ENCODE measurements around the gene FAM217A. TPM values are rescaled to one million over a fixed set of nuclear protein-coding genes. Genes with fewer than 3 reads are reported as not detected.

FAM217A gene
- polyA plus RNA-seq, 1 donor (not counting 4 experiments of a cell fraction or from before 2014, with no cell fraction given): not detected

- no peaks in the 10 kb centered on the region for H3K9me3 ChIP-seq (ENCODE audit: control insufficient read depth, low read depth, low read length)
- TF ChIP-seq EZH2 (IDR thresholded peaks at IDR 0.05; ENCODE audit: low read length): no peak
- TF ChIP-seq, protein P1, sequence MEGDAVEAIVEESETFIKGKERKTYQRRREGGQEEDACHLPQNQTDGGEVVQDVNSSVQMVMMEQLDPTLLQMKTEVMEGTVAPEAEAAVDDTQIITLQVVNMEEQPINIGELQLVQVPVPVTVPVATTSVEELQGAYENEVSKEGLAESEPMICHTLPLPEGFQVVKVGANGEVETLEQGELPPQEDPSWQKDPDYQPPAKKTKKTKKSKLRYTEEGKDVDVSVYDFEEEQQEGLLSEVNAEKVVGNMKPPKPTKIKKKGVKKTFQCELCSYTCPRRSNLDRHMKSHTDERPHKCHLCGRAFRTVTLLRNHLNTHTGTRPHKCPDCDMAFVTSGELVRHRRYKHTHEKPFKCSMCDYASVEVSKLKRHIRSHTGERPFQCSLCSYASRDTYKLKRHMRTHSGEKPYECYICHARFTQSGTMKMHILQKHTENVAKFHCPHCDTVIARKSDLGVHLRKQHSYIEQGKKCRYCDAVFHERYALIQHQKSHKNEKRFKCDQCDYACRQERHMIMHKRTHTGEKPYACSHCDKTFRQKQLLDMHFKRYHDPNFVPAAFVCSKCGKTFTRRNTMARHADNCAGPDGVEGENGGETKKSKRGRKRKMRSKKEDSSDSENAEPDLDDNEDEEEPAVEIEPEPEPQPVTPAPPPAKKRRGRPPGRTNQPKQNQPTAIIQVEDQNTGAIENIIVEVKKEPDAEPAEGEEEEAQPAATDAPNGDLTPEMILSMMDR (optimal IDR thresholded peaks at IDR 0.05 in 1 of 3, IDR thresholded peaks at IDR 0.05 in 1 of 3, conservative IDR thresholded peaks at IDR 0.05 in 1 of 3; ENCODE audit: extremely low read depth in 1 of 3, insufficient read depth in 2 of 3, low read length in 3 of 3): no peak
- FAIRE-seq: no peak
- dilution Hi-C loops (cut with MboI; ENCODE audit: extremely low pct_ligation_motif_present, low sequenced_read_pairs): no loop called here
- H3K27ac ChIP-seq (ENCODE audit: control insufficient read depth, insufficient read depth, low read length): no peak overlapping the region
- peaks cover 18% of the 10 kb centered on the region for H4K20me1 ChIP-seq (ENCODE audit: control insufficient read depth, extremely low read depth, insufficient read depth, low read length)
- no peak overlapping the region for H3K4me3 ChIP-seq (ENCODE audit: control insufficient read depth in 2 of 3, extremely low read depth in 1 of 3, insufficient read depth in 2 of 3, low read depth in 1 of 3, low read length in 3 of 3)
- no peak overlapping the region for H2AFZ ChIP-seq (ENCODE audit: control insufficient read depth, low read length)
- H3K9ac ChIP-seq (ENCODE audit: control insufficient read depth, extremely low read depth, insufficient read depth, low read length): no peak overlapping the region
- no peak overlapping the region for H3K4me2 ChIP-seq (ENCODE audit: control insufficient read depth, extremely low read depth, insufficient read depth, low read depth, low read length)
- no peak for DNase-seq (ENCODE audit: low read depth, low spot score)
- peaks cover 2% of the 10 kb centered on the region for H3K9me1 ChIP-seq (ENCODE audit: control insufficient read depth, extremely low read depth, insufficient read depth, low read length)
- peaks cover 95% of the 10 kb centered on the region for H3K79me2 ChIP-seq (ENCODE audit: control insufficient read depth, insufficient read depth, low read length)
- no peaks in the 10 kb centered on the region for H3K4me1 ChIP-seq (ENCODE audit: control insufficient read depth, extremely low read depth, insufficient read depth, low read length)
- H3K36me3 ChIP-seq (ENCODE audit: control insufficient read depth in 2 of 2, extremely low read depth in 1 of 2, insufficient read depth in 2 of 2, low read length in 2 of 2): peaks cover 7 to 22% of the 10 kb centered on the region in 2 experiments
- H3K27me3 ChIP-seq (ENCODE audit: control insufficient read depth, extremely low read depth, insufficient read depth, low read length): no peaks in the 10 kb centered on the region
Measured at GRCh38 chr6:4031442-4031841, 47.5 kb downstream of the FAM217A start.

DNA sequence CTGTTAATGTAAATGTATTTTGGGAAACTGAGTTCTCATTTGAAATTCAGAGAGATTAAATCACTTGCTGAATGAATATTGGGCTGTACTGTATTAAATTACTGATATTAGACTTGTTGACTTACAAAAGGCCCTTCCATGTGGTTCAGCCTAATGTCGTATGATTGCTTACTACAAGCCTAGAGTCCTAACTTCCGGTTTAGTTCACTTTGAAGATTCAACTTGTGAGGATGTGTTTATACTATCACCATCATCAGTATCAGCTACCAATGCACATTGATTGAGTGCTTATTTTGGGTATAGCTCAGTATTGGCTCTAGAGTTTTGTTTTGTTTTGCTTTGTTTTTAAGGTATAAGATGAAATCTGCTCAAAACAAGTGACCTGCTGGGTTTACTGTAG, 48.3 kb downstream of the FAM217A start:
- peaks cover 7 to 17% of the 10 kb centered on the region in 2 experiments for H3K36me3 ChIP-seq (ENCODE audit: control insufficient read depth in 2 of 2, extremely low read depth in 1 of 2, insufficient read depth in 2 of 2, low read length in 2 of 2)
- H3K4me1 ChIP-seq (ENCODE audit: control insufficient read depth, extremely low read depth, insufficient read depth, low read length): no peaks in the 10 kb centered on the region
- H4K20me1 ChIP-seq (ENCODE audit: control insufficient read depth, extremely low read depth, insufficient read depth, low read length): peaks cover 15% of the 10 kb centered on the region
- H3K27me3 ChIP-seq (ENCODE audit: control insufficient read depth, extremely low read depth, insufficient read depth, low read length): no peaks in the 10 kb centered on the region
- dilution Hi-C loops (cut with MboI; ENCODE audit: extremely low pct_ligation_motif_present, low sequenced_read_pairs): no loop called here
- no peak overlapping the region for H3K27ac ChIP-seq (ENCODE audit: control insufficient read depth, insufficient read depth, low read length)
- no peaks in the 10 kb centered on the region for H3K9me3 ChIP-seq (ENCODE audit: control insufficient read depth, low read depth, low read length)
- H3K9ac ChIP-seq (ENCODE audit: control insufficient read depth, extremely low read depth, insufficient read depth, low read length): no peak overlapping the region
- H3K4me3 ChIP-seq (ENCODE audit: control insufficient read depth in 2 of 3, extremely low read depth in 1 of 3, insufficient read depth in 2 of 3, low read depth in 1 of 3, low read length in 3 of 3): no peak overlapping the region
- H3K79me2 ChIP-seq (ENCODE audit: control insufficient read depth, insufficient read depth, low read length): peaks cover 94% of the 10 kb centered on the region
- FAIRE-seq (no peak), DNase-seq (ENCODE audit: low read depth, low spot score) (no peak)
- H2AFZ ChIP-seq (ENCODE audit: control insufficient read depth, low read length): no peak overlapping the region
- H3K4me2 ChIP-seq (ENCODE audit: control insufficient read depth, extremely low read depth, insufficient read depth, low read depth, low read length): no peak overlapping the region
- peaks cover 2% of the 10 kb centered on the region for H3K9me1 ChIP-seq (ENCODE audit: control insufficient read depth, extremely low read depth, insufficient read depth, low read length)
- no peak for TF ChIP-seq EZH2 (IDR thresholded peaks at IDR 0.05; ENCODE audit: low read length)
- TF ChIP-seq, protein P1 (optimal IDR thresholded peaks at IDR 0.05 in 1 of 3, IDR thresholded peaks at IDR 0.05 in 1 of 3, conservative IDR thresholded peaks at IDR 0.05 in 1 of 3; ENCODE audit: extremely low read depth in 1 of 3, insufficient read depth in 2 of 3, low read length in 3 of 3): no peak

All from keratinocyte (primary cell).